Left forelimb (tissue), 1 donor: ENCODE results near the gene P4HB.

Source experiments
- DNase-seq: peaks from one replicate; pipeline ENCODE4 v3.0.0-alpha.2; 2018; ENCODE audit warnings: low spot score

P4HB gene

DNA sequence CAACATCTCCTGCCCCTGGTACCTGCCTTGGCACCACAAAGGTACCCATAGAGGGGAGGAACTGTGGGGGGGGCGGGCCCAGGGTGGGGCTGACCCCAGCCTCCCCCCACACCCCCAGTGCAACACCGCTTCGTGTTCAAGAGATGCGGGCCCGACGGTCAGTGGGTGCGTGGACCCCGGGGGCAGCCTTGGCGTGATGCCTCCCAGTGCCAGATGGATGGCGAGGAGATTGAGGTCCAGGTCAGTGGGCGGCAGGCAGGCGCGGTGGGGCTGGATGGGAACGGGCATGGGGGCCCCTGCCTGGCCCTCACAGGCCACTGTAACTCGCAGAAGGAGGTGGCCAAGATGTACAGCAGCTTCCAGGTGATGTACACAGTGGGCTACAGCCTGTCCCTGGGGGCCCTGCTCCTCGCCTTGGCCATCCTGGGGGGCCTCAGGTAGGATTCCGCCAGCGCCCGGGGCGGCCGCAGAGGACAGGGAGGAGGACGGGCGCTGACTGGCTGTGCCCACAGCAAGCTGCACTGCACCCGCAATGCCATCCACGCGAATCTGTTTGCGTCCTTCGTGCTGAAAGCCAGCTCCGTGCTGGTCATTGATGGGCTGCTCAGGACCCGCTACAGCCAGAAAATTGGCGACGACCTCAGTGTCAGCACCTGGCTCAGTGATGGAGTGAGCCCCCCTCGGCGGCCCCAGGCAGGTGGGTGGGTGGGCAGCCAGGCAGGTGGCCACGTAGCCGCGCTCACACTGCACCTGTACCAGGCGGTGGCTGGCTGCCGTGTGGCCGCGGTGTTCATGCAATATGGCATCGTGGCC, 49.2 kb downstream of the P4HB start:
- no peak for DNase-seq

DNA sequence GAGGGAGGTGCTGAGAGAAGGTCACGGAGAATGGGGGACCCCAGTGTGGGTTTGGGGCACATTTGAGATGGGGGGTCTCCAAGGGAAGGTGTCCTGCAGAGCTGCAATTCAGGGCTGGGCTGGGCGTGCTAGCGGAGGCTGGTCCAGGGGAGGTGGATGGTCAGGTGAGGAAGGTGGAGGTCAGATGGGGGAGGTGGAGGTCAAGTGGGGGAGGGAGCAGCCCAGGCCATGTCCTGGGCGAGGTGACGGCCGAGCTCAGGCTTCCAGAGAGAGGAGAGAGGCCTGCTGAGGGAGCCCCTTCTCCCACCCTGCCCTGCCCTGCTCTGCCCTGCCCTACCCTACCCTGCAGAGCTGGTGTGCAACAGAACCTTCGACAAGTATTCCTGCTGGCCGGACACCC, 49.9 kb downstream of the P4HB start:
- DNase-seq, result no peak

DNA sequence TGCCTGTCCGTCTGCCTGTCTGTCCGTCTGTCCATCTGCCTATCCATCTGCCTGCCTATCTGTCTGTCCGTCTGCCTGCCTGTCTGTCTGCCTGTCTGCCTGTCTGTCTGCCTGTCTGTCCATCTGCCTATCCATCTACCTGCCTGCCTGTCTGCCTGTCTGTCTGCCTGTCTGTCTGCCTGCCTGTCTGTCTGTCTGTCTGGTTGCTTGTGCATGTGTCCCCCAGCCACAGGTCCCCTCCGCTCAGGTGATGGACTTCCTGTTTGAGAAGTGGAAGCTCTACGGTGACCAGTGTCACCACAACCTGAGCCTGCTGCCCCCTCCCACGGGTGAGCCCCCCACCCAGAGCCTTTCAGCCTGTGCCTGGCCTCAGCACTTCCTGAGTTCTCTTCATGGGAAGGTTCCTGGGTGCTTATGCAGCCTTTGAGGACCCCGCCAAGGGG, 50.8 kb downstream of the P4HB start:
- DNase-seq, result no peak

DNA sequence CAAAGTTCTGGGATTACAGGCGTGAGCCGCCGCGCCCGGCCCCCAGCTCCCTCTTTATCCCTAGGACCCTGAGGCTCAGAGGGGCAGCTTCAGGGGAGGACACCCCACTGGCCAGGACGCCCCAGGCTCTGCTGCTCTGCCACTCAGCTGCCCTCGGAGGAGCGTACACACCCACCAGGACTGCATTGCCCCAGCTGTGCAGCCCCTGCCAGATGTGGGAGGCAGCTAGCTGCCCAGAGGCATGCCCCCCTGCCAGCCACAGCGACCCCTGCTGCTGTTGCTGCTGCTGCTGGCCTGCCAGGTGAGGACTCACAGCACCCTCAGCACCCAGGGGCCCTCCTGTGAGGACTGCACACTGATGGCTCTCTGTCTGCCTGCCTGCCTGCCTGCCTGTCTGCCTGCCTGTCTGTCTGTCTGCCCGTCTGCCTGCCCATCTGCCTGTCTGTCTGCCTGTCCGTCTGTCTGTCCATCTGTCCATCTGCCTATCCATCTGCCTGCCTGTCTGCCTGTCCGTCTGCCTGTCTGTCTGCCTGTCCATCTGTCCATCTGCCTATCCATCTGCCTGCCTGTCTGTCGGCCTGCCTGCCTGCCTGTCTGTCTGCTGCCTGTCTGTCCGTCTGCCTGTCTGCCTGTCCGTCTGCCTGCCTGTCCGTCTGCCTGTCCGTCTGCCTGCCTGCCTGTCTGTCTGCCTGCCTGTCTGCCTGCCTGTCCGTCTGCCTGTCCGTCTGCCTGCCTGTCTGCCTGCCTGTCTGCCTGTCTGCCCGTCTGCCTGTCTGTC, 51.4 kb downstream of the P4HB start:
- no peak for DNase-seq

DNA sequence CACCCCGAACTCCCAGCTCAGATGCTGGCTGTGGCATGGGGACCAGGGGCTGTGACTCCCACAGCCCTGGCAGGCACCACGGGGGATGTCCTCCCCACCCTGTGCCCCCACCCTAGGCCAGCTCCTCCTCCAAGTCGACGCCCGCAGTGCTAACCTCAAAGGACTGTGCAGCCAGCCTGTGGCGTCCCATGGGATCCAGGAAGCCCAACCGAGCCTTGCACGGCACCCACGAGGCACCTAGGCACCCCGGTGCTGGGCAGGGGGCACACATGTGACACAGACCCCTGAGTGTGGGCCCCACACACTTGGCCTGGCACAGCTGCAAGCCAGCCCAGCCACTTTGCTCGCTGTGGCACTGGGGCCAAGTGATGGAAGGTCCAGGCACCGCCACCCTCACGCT, 52.5 kb downstream of the P4HB start:
- no peak for DNase-seq

DNA sequence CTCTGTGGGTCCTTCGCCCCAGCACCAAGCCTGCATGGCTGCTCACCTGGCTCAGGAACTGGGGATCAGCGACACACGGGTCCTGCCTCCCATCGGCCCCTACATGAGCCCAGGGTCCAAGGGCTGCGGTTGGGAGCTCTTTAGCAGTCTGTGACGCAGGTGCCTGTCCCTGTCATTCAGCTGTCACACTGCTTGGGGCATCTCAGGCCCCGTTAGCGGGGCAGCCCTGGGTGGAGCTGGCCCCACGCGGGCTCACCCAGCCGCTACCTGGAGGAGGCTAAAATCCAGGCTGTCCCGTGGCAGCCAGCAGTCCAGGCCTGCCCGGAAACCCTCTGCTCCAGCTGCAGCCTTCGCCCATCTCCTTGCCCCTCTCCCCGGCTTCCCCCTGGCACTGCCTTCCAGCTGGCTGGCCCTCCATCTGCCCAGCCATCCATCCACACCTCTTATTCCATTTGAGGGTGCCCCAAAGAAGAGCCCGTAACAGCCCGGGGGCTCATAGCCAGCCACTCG, 53.1 kb downstream of the P4HB start:
- DNase-seq, result no peak

DNA sequence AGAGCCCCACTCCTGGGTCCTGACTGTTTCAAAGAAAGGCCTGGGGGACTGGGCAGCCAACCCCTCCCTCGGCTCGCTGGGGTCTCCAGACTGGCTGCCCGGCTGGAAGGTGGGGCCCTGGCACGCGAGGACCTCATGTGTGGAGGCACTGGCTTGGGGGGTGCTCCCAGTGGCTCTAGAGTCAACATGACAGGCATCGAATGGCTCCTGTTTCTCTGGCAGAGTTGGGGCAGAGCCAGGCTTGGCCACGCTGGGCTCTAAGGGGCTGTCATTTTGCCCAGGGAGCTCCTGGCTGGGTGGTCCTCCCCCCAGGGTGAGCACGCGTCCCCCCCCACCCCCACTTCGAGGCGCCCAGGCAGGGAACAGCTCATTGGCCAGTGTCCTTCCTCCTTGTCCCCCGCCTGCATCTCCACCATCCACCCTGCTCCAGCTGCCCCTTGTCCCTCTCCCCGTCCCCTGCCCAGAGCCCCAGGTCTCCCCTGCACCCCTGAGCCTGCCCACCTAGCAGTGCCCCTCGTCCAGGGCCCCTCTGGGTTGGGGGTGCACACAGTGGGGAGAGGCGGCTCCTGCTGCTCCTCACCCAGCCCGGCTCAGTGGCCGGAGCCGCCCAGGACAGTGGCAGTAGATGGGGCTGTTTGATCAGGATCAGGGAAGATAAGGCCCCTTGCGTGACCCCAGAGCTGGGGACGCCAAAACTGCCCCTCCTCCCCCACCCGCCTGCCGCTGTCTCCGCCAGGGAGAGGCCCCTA, 53.7 kb downstream of the P4HB start:
- no peak for DNase-seq

DNA sequence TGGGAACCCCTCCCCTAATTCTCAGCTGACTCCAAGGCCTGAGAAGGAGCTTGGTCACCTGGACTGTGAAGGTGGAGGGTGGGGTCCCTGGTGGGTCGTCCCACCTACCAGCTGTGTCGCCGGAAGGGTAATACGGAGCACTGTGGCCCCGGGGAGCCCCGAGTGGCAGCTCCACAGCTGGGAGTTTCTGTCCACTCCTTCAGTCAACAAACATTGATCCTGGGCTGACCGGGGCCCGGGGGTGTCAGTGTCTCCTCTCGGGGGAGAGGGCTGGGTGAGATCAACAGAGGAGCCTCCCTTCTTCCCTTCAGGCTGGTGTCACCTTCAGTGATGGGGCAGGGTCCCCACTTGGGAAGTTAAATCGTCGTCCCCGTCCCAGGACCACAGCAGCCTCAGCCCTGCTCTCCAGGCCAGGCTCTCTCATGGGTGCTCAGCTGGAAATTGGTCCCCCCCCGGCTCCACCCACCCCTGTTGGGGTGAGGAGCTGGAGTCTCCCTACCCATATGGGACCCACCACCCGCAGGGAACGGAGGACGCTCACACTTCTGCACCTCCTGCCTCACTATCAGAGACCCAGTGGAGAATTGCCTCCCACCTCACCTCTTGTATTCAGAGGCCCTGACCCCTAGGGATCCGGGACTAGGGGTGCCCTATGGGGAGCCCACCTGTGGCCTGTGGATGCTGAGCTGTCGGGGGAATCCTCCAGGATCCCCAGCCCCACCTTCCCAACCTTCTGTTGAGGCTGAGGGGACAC, 54.5 kb downstream of the P4HB start:
- no peak for DNase-seq

DNA sequence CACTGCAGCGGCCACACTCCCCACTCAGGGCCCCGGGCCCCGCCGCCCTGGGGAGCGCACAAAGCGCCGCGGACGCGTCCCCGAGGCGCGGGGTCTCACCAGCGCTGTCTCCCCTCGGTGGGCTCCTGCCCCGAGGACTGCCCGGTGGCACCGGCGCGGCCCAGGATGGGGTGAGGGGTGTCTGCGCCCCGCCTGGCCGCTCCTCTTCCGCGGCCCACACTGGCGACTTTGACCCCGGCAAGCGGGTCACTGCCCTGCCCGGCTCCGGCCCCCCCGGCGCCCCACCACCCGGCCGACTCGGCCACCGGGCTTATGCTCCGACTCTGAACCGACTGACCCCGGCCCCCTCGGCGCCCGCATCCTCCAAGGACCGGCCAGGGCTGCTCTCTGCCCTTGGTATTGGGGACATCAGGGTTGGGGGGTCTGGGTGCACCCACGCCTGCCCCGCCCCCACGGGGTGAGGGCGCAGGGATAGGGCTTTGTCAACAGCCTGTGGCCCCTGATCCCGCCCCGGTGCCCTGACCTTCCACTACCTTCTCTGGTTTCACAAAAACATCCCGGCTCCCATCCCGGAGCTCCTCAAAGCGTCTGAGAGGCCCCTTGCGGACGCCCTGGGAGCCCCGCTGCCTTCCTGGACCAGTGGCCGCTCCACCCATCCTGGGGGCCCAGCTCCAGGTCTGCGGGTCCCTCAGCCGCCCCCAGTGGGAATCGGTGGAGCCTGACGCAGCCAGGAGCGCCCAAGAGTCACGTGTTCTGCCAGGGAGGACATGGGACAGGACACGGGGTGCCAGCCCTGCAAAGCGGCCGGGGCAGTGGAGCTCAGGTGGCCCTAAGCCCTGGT, 55.6 kb downstream of the P4HB start:
- no peak for DNase-seq

DNA sequence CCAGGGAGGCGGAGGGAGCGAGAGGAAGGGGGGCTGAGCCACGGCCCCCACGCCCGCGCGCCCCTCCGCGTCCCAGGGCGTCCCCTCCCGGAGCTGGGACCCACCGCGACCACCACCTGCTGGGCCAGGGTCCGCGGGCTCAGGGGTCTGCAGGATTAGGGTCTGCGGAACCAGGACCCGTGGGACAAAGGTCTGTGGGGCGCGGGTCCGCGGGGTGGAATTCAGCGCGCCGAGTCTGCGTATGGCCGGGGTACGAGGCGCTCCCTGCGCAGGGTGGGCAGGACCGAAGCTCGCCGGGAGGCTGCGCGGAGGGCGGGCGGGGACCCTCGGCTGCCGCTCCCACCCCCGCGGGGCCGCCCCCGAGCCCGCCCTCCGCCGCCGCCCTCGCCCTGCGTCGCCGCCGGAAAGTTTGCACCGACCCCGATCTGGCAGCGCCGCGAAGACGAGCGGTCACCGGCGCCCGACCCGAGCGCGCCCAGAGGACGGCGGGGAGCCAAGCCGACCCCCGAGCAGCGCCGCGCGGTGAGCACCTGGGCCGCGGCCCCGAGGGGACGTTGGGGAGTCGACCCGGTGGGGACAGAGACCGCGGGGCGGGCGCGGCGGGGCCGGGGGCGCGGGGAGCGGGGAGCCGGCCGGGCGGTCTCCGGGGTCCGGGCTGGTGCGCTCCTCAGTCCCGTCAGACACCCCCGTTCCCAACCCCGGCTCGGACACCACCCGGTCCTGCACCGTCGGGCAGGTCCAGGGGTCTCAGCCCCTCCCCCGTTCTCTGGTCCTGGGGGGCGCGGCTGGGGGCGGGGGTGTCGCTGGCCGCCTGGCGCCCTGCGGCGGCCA, 56.4 kb downstream of the P4HB start, which contains the start of gene GCGR:
GCGR (plus strand) TSS at position 423 of the 831 bp plus-strand sequence. CDS start 4,869 bp downstream, outside the sequence.
- DNase-seq, result no peak

DNA sequence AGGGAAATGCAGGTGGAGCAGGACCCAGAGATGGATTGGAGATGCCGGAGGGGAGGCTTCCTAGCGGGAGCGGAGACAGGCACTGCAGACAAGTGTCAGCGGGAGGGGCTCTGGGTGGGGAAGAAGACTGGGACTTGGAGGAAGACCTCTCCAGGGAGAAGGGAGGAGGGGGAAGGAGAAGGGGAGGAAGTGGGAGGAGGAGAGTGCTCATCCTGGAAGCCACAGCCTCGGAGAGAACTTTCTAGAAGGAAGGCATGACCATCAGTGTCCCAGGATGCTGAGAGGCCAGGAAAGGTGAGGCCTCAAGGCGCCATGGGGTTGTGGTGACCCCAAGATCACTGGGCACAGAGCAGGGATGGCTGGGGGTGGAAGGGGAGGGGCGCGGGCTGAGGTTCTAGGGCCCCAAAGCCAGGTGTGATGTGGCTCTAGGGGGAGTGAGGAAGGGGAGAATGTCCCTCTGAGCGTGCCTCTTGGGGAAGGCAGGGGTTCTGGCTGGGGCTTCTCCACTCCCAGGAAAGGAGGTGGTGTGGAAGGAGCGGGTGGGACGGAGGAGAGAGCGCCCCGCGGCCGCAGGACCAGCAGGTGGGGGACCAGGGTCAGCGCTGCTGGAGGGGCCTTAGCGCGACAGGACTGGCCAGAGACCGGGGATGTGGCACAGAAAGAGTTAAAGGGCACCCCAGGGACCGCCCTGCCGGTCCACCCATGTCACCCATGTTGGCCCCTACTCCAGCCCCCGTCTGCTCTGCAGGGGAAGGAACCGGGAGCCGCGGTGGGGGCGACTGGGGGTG, 57.3 kb downstream of the P4HB start:
- no peak for DNase-seq

DNA sequence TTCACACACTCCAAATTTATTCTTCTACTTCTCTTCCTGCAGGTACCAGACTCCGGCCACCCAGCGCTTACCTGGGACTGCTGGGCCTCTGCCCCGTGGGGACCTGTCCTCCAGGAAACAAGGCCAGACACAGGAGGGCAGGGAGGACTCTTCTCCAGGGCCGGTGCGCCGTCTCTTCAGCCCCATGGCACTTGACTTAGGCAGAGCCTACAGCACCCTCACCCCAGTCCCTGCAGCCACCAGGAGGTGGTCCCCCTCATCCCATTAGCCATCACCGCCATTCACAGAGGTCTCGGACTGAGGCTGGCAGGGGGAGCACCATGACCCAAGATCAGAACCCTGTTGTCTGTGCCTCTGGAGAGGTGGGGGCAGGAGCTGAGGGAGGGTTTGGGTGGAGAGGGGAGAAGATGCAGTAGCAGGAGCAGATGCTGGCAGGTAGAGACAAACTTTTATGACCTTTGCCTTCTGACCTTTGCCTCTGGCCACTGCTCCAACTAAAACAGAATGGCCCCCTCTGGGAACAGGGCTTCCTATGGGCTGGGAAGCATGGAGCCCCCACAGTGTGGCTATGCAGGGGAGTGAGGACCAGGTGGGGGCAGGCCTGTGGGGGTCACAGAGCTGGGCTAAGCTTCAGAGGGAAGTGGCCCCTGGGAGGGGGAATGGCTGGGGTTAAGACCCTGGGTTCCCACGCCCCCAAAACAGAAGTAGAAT, 58.1 kb downstream of the P4HB start:
- no peak for DNase-seq

DNA sequence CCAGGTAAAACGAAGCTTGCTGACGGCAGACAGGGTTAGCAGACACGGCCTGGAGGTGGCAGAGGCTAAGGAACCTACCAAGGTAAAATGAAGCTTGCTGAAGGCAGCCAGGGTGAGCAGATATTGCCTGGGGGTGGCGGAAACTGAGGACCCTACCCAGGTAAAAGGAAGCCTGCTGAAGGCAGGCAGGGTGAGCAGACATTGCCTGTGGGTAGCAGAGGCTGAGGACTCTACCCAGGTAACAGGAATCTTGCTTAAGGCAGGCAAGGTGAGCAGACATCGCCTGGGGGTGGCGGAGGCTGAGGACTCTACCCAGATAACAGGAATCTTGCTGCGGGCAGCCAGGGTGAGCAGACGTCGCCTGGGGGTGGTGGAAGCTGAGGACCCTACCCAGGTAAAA, 59.0 kb downstream of the P4HB start:
- no peak for DNase-seq

DNA sequence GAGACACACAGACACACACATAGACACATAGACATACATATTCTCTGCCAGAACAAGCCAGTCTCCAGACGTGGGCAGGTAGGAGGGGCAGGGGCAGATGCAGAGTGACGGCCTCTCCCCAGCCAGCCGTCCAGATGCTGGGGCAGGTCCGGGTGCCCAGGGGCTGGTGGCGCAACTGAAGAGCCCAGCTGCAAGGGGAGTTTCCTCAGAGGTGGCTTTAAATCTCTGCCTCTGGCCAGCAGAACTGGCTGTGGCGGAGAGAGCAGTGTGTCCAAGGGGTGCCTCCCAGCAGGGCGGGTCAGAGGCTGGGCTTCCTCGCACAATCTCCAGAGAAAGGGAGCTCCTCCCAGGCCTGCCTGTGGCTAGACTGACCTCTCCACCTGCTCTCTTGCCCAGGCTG, 65.8 kb downstream of the P4HB start:
- DNase-seq, result no peak

DNA sequence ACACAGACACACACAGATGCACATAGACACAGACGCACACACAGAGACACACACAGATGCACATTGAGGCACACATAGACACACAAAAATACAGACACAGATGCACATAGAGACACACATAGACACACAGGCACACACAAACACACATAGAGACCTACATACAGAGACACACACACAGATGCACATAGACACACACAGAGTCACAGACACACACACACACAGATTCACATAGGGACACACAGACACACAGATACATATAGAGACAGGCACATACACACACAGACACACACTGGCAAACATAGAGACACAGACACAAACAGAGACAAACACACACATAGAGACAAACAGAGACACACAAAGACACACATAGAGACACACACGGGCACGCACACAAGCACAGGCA, 66.3 kb downstream of the P4HB start:
- DNase-seq, result no peak
